HCT116 (cell line): ENCODE results near the gene RELL1. TPM values are rescaled to one million over a fixed set of nuclear protein-coding genes. Genes with fewer than 3 reads are reported as not detected.

Experiments
- ATAC-seq: fragments of 200-7000 bp; cut with Tn5 transposase; 2 replicates; pipeline ENCODE4 v1.9.1; 2020; ENCODE audit warnings: mild to moderate bottlenecking, moderate library complexity
- BruUV-seq: library from RNA; stranded (reverse); fragments of 400-500 nt; replicated peaks from 2 replicates; lab custom pipeline; 2021; lab: Mats Ljungman, UMichigan
- CTCF ChIA-PET: fragments of 300-600 bp; sonication (Branson Sonifier 250); formaldehyde crosslinking; loops from one replicate; lab custom pipeline; 2021; ENCODE audit warnings: antibody characterized with exemption; lab: Charles Lee
- POLR2A ChIA-PET: fragments of 300-600, 350-600 bp; sonication (Branson Sonifier 250); formaldehyde crosslinking; loops from one replicate; lab custom pipeline; 2021; ENCODE audit warnings: antibody characterized with exemption; lab: Charles Lee
- RAD21 ChIA-PET, 2 experiments: fragments of 300-600 bp; sonication (Branson Sonifier 250); formaldehyde crosslinking; loops; one replicate each; lab custom pipeline; 2023; ENCODE audit warnings: low total read pairs in 2 of 2; ENCODE audit not compliant: uncharacterized antibody in 2 of 2, unreplicated experiment in 2 of 2, low non-redundant PET in 1 of 2; lab: Charles Lee
- DNase-seq: peaks from one replicate; pipeline ENCODE4 v3.0.0-alpha.2; 2010; ENCODE audit warnings: low read depth, low spot score
- H2AFZ ChIP-seq: fragments of 200-600 bp; shearing (Covaris generic), sonication (generic); 2 replicates; pipeline ENCODE4 v1.6.1; 2017; ENCODE audit warnings: low read depth, mixed run types, mixed read lengths, antibody characterized with exemption, low read length; ENCODE audit not compliant: poor library complexity, severe bottlenecking
- H3K27ac ChIP-seq: 2 replicates; pipeline ENCODE4 v1.5.1; 2012; ENCODE audit warnings: low read depth, low read length
- H3K27me3 ChIP-seq: fragments of 200-600 bp; sonication (generic); 2 replicates; pipeline ENCODE4 v1.6.1; 2016; ENCODE audit warnings: mixed run types, low read length, mixed read lengths; ENCODE audit not compliant: insufficient read depth
- H3K36me3 ChIP-seq, 2 experiments: fragments of 200-500 bp in 1 of 2; fragments of 200-600 bp in 1 of 2; sonication (Bioruptor generic) in 1 of 2; sonication (generic) in 1 of 2; 2 replicates each; pipeline versions ENCODE4 v1.5.1 to v1.6.1; 2014 to 2016; ENCODE audit warnings: low read length in 2 of 2, inconsistent platforms in 1 of 2, mixed read lengths in 1 of 2, mixed run types in 1 of 2; ENCODE audit not compliant: insufficient read depth in 2 of 2, control insufficient read depth in 1 of 2
- H3K4me1 ChIP-seq, 2 experiments: fragments of 200-600 bp in 1 of 2; sonication (generic) in 1 of 2; 2 replicates each; pipeline versions ENCODE4 v1.5.1 to v1.6.1; 2012 to 2017; ENCODE audit warnings: low read length in 2 of 2, inconsistent platforms in 1 of 2, mild to moderate bottlenecking in 1 of 2, mixed read lengths in 1 of 2, mixed run types in 1 of 2, moderate library complexity in 1 of 2; ENCODE audit not compliant: insufficient read depth in 2 of 2, control insufficient read depth in 1 of 2
- H3K4me2 ChIP-seq: fragments of 200-600 bp; sonication (generic); 2 replicates; pipeline ENCODE4 v1.6.1; 2017; ENCODE audit warnings: mixed run types, low read length, mixed read lengths
- H3K4me3 ChIP-seq, 2 experiments: fragments of 200-600 bp in 1 of 2; sonication (generic) in 1 of 2; replicated peaks in 1 of 2; 2 replicates each; pipeline ENCODE4 v1.5.1; 2011 to 2016; ENCODE audit warnings: low read length in 2 of 2, control low read depth in 1 of 2, low read depth in 1 of 2, mild to moderate bottlenecking in 1 of 2, mixed read lengths in 1 of 2, mixed run types in 1 of 2
- H3K79me2 ChIP-seq: fragments of 200-600 bp; sonication (generic); 2 replicates; pipeline ENCODE4 v1.6.1; 2017; ENCODE audit warnings: mild to moderate bottlenecking, mixed run types, low read length, moderate library complexity, mixed read lengths; ENCODE audit not compliant: insufficient read depth
- H3K9ac ChIP-seq: fragments of 200-600 bp; sonication (generic); 2 replicates; pipeline ENCODE4 v1.6.1; 2016; ENCODE audit warnings: low read length, mixed read lengths
- H3K9me2 ChIP-seq: fragments of 200-600 bp; sonication (generic), shearing (Covaris generic); 2 replicates; pipeline ENCODE4 v1.6.1; 2017; ENCODE audit warnings: mixed run types, mild to moderate bottlenecking, moderate library complexity; ENCODE audit not compliant: insufficient read depth
- H3K9me3 ChIP-seq, 2 experiments: fragments of 200-500 bp in 1 of 2; fragments of 200-600 bp in 1 of 2; sonication (Bioruptor generic) in 1 of 2; sonication (generic) in 1 of 2; 2 replicates each; pipeline ENCODE4 v1.6.1; 2014 to 2017; ENCODE audit warnings: low read length in 2 of 2, mixed read lengths in 2 of 2, inconsistent platforms in 1 of 2, low read depth in 1 of 2, mild to moderate bottlenecking in 1 of 2, mixed run types in 1 of 2, moderate library complexity in 1 of 2; ENCODE audit not compliant: control insufficient read depth in 1 of 2, insufficient read depth in 1 of 2
- H4K20me1 ChIP-seq: fragments of 200-600 bp; sonication (generic), shearing (Covaris generic); 2 replicates; pipeline ENCODE4 v1.6.1; 2017; ENCODE audit warnings: mixed run types, mild to moderate bottlenecking, moderate library complexity; ENCODE audit not compliant: insufficient read depth
- ATF3 ChIP-seq: IDR thresholded peaks from 2 replicates; pipeline ENCODE4 v1.6.1; 2012
- CBX3 ChIP-seq: IDR thresholded peaks from 2 replicates; pipeline ENCODE4 v1.6.1; 2012; ENCODE audit warnings: low read depth
- CEBPB ChIP-seq: IDR thresholded peaks from 2 replicates; pipeline ENCODE4 v1.6.1; 2012; ENCODE audit warnings: low read depth
- CTCF ChIP-seq, 3 experiments: fragments of 200-600 bp in 1 of 3; sonication (generic) in 1 of 3; IDR thresholded peaks in 2 of 3; conservative IDR thresholded peaks in 1 of 3; 2 replicates each; pipeline ENCODE4 v1.5.1; 2012 to 2017; ENCODE audit warnings: low read depth in 2 of 3, low read length in 2 of 3, antibody characterized with exemption in 1 of 3, borderline replicate concordance in 1 of 3, control low read depth in 1 of 3, mild to moderate bottlenecking in 1 of 3, mixed read lengths in 1 of 3, mixed run types in 1 of 3, moderate library complexity in 1 of 3; ENCODE audit not compliant: insufficient read depth in 1 of 3
- EGR1 ChIP-seq: IDR thresholded peaks from 2 replicates; pipeline ENCODE4 v1.6.1; 2012; ENCODE audit warnings: low read depth
- ELF1 ChIP-seq: IDR thresholded peaks from 2 replicates; pipeline ENCODE4 v1.6.1; 2012; ENCODE audit warnings: low read depth, borderline replicate concordance
- EZH2 ChIP-seq: fragments of 200-600 bp; sonication (generic); IDR thresholded peaks from 2 replicates; pipeline ENCODE4 v1.6.1; 2017; ENCODE audit warnings: antibody characterized with exemption, mixed run types
- EZH2phosphoT487 ChIP-seq: fragments of 200-600 bp; IDR thresholded peaks from 2 replicates; pipeline ENCODE4 v1.6.1; 2018; ENCODE audit warnings: antibody characterized with exemption, borderline replicate concordance
- JUND ChIP-seq: IDR thresholded peaks from 2 replicates; pipeline ENCODE4 v1.6.1; 2012
- MAX ChIP-seq: IDR thresholded peaks from 2 replicates; pipeline ENCODE4 v1.6.1; 2012
- POLR2AphosphoS5 ChIP-seq: IDR thresholded peaks from 2 replicates; pipeline ENCODE4 v1.6.1; 2011; ENCODE audit warnings: mild to moderate bottlenecking, low read depth, low read length, moderate library complexity
- RAD21 ChIP-seq: IDR thresholded peaks from 2 replicates; pipeline ENCODE4 v1.6.1; 2012; ENCODE audit warnings: low read depth, mild to moderate bottlenecking
- REST ChIP-seq: IDR thresholded peaks from 2 replicates; pipeline ENCODE4 v1.6.1; 2012; ENCODE audit warnings: low read depth
- SIN3A ChIP-seq: IDR thresholded peaks from 2 replicates; pipeline ENCODE4 v1.6.1; 2012; ENCODE audit warnings: low read depth
- SRF ChIP-seq: IDR thresholded peaks from 2 replicates; pipeline ENCODE4 v1.6.1; 2012; ENCODE audit warnings: low read depth
- TCF7L2 ChIP-seq: IDR thresholded peaks from 2 replicates; pipeline ENCODE4 v1.7.0; 2011; ENCODE audit warnings: borderline replicate concordance, inconsistent platforms; ENCODE audit not compliant: insufficient read depth, insufficient read length; ENCODE audit errors: extremely low read depth
- YY1 ChIP-seq: IDR thresholded peaks from 2 replicates; pipeline ENCODE4 v1.6.1; 2011; ENCODE audit warnings: low read length, low read depth, moderate library complexity, mild to moderate bottlenecking; ENCODE audit not compliant: insufficient replicate concordance; ENCODE audit errors: extremely low read depth
- ZFX ChIP-seq: fragments of 450-650 bp; IDR thresholded peaks from 2 replicates; pipeline ENCODE4 v1.6.1; 2017
- ZNF274 ChIP-seq: fragments of 200-500 bp; sonication (Bioruptor generic); IDR thresholded peaks from 2 replicates; pipeline ENCODE4 v1.6.1; 2014; ENCODE audit warnings: mild to moderate bottlenecking, low read depth, low read length, inconsistent platforms
- intact Hi-C: fragments of 100-400 bp; cut with micrococcal nuclease; formaldehyde crosslinking; loops from 2 replicates; pipeline ENCODE4 v1.10.0; 2022
- total RNA-seq: library from RNA; stranded (reverse); gene quantifications from one replicate; pipeline ENCODE4 v1.2.1, GENCODE V29; 2021; ENCODE audit not compliant: unreplicated experiment

RELL1 gene
- total RNA-seq, 1 experiment from 2014 or later, result 30.2 TPM

- no peak for ATAC-seq
- no peak overlapping the region for H3K9ac ChIP-seq
- H3K9me2 ChIP-seq, result no peaks in the 10 kb centered on the region
- H2AFZ ChIP-seq, result no peak overlapping the region
- H3K4me1 ChIP-seq, result peaks cover 0 to 24% of the 10 kb centered on the region in 2 experiments; a peak in 3 of 4 replicates
- TF ChIP-seq SIN3A (no peak), CBX3 (no peak), POLR2AphosphoS5 (no peak), CEBPB (no peak), EZH2phosphoT487 (no peak), CTCF (IDR thresholded peaks at IDR 0.05 in 2 of 3, conservative IDR thresholded peaks at IDR 0.05 in 1 of 3; ENCODE audit: borderline replicate concordance in 1 of 3, insufficient read depth in 1 of 3, low read depth in 2 of 3, low read length in 2 of 3) (no peak), ELF1 (no peak), SRF (no peak), REST (no peak), EGR1 (no peak), ZFX (no peak), YY1 (no peak), MAX (no peak), TCF7L2 (no peak), EZH2 (no peak), ATF3 (no peak), RAD21 (no peak), ZNF274 (no peak), JUND (no peak)
- no peak for DNase-seq
- H3K4me2 ChIP-seq, result no peak overlapping the region
- no peaks in the 10 kb centered on the region for H4K20me1 ChIP-seq
- peaks cover 8% of the 10 kb centered on the region for H3K79me2 ChIP-seq
- CTCF ChIA-PET, result interaction anchor here (0.5 kb wide), 1 partner anchor 29 kb away, joined by 3 read pairs; no protein-coding TSS in a partner anchor
- POLR2A ChIA-PET, result no interaction called here
- intact Hi-C loops, result loop anchor here (5.0 kb wide), 1 partner anchor 87 kb away; no protein-coding TSS in a partner anchor
- no peak overlapping the region for H3K4me3 ChIP-seq
- no peaks in the 10 kb centered on the region for H3K36me3 ChIP-seq
- no peaks in the 10 kb centered on the region for H3K27me3 ChIP-seq
- H3K9me3 ChIP-seq, result no peaks in the 10 kb centered on the region
- RAD21 ChIA-PET, result no interaction called here
- BruUV-seq, result no TSS peak
- no peak overlapping the region for H3K27ac ChIP-seq
Observed at GRCh38 chr4:37689353-37690095, 3.3 kb upstream of the RELL1 start.
